GM12873 (cell line): ENCODE data around the gene OST4.

ENCODE experiments used
- CTCF ChIP-seq: IDR thresholded peaks from 2 replicates; pipeline ENCODE4 v1.5.1; 2012; ENCODE audit warnings: low read depth, mild to moderate bottlenecking, moderate library complexity, low read length, control low read depth; ENCODE audit not compliant: insufficient read depth; ENCODE audit errors: missing control alignments

The OST4 gene

GRCh38 chr2:27094353-27094984 lies 23.0 kb upstream of the OST4 start:
- TF ChIP-seq CTCF = no peak

DNA sequence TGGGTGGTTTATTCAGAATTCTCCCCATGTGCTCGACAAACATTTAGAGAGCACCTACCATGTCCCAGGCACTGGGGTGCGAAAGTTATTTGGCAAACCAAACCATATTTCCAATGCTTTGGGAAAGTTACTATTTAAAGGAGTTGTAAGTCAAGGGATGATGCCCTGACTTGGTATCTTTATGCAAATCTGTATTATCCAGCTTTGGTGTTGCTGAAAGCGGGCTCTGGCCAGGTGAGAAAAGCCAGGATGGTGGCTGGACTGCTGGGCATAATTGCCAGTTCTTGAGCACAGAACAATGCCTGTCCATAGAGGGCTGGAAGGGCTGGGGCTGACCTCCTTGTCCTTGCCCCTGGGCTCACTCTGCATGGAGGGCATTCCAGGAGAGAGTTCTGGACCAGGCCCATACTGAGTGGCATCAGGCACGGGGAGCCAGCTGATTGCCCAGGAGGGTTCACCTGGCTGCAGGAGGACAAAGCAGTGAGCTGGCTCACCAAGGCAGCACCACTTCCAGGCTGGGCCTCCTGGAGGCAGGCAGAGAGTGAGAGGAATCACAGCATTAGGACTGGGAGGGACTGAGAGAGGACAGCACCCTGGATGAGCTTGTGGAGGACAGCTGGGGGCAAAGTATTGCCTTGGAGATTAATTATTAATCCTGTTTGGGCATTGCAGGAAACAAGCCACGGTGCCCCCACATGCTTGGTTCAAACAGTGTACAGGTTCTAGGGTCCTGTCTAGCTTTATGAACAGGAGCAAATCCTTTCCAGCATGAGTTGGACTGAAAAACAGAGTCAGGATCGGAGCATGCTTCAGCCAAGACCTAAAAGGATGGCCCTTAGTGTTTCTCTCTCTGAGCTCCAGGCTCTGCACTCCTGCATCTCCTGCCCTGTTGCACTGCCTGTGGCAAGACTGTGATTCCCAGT lies 22.2 kb upstream of the OST4 start:
- no peak for TF ChIP-seq CTCF

DNA sequence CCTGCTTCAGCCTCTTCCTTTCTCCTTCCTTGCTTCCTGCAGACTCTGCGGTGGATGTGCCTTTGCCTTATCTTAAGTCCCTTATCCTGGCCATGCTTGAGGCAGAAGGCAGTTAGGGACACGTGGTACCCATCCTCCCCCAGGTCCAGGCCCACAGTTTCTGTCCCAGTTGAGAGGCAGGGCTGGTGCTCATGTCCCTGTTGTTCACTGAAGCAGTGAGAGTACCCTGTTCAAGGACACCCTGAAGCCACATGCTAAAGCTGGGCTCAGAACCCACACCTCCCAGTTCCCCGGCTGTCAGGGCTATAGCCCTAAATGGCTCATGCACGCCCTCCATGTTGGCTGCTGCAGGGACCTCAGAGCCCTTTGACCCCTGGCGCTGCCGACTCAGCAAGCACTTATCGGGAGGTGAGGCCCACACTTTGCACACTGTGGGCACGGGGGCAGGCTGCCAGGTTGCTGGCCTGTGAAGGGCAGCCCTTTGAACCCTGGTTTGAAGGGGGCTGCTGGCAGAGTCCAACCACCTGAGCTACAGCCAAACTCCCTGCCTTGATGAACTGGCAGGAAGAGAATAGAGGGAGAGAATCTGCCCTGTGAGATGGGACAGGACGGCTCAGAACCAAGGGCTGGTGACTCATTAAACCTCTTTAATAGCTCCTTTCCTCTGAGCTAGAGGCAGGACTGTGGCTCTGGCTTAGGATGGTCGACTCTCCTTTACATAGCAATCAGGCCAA lies 21.4 kb upstream of the OST4 start:
- TF ChIP-seq CTCF = no peak

- TF ChIP-seq CTCF = no peak
Observed at GRCh38 chr2:27091746-27092695, 20.6 kb upstream of the OST4 start.

DNA sequence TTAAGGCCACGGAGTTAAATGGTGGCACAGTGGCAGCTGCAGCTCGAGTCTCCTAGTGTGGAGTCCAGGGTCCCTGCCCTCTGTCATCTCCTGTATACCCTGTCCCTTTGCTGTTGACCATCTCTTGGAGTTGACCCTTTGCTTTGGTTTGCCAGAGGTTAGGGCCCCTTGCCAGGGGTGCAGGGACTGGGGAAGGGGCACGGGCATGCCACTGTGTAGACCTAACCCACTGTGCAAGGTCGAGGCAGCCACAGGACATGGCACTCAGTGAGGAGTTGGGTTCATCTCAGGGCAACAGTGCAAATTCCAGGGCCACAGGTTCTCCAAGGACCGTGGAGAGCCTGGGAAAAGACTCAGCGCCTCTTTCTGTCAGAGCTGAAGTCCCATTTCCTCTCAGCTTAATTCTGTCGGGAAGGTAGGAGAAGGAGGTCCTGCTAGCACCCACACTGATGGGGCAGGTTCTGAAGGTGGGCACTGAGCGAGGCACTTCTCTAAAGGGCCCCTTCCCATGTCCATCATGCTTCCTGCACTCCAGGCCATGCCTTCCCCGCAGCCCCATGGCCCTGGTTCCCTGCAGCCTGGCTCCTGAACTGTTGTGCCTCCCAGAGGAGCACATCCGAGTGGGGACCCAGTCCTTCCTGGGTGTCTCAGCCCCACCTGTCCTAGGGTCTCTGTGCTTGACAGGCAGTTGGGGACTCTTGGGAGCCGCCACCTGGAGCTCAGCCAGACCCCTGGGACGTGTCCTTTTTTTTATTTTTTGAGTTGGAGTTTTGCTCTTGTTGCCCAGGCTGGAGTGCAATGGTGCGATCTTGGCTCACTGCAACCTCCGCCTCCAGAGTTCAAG lies 17.9 kb upstream of the OST4 start:
- no peak for TF ChIP-seq CTCF

- TF ChIP-seq CTCF = no peak
Observed at GRCh38 chr2:27088634-27089033, 17.2 kb upstream of the OST4 start.
